B cell (primary cell): ENCODE data around the gene DOK7. TPM values are rescaled to one million over a fixed set of nuclear protein-coding genes. Genes with fewer than 3 reads are reported as not detected.

Source experiments
- ATAC-seq: fragments of 200-7000 bp; cut with Tn5 transposase; one replicate; pipeline ENCODE4 v1.10.0; 2021; ENCODE audit warnings: low read depth, mild to moderate bottlenecking, moderate number of reproducible peaks, moderate library complexity
- CTCF ChIA-PET: fragments of 350-600 bp; sonication (Branson Sonifier 250); formaldehyde crosslinking; loops from one replicate; lab custom pipeline; 2021; ENCODE audit warnings: antibody characterized with exemption, inconsistent platforms; lab: Charles Lee
- POLR2A ChIA-PET: fragments of 350-600 bp; sonication (Branson Sonifier 250); formaldehyde crosslinking; loops from one replicate; lab custom pipeline; 2021; ENCODE audit warnings: antibody characterized with exemption; lab: Charles Lee
- DNase-seq: peaks from one replicate; pipeline ENCODE4 v3.0.0; 2013
- H2AFZ ChIP-seq: 2 replicates; pipeline ENCODE4 v1.6.1; 2012; ENCODE audit warnings: mild to moderate bottlenecking, low read depth, low read length; ENCODE audit not compliant: insufficient read depth, poor library complexity, severe bottlenecking
- H3K27ac ChIP-seq, 2 donors: 1 replicate in 1 of 2; 2 replicates in 1 of 2; pipeline ENCODE4 v1.5.1; 2012 to 2013; ENCODE audit warnings: low read length in 2 of 2, mild to moderate bottlenecking in 2 of 2, moderate library complexity in 1 of 2
- H3K27me3 ChIP-seq, 4 experiments: fragments of 200-600 bp in 1 of 4; sonication (generic) in 1 of 4; replicated peaks in 1 of 4; 1 replicate in 2 of 4; 2 replicates in 2 of 4; pipeline versions ENCODE4 v1.6.1 to v1.7.0; 2013 to 2016; ENCODE audit warnings: low read length in 3 of 4, mild to moderate bottlenecking in 2 of 4, mixed read lengths in 1 of 4, moderate library complexity in 1 of 4; ENCODE audit not compliant: insufficient read depth in 4 of 4, control insufficient read depth in 3 of 4; ENCODE audit errors: control extremely low read depth in 1 of 4
- H3K36me3 ChIP-seq, 2 experiments: replicated peaks in 1 of 2; 1 replicate in 1 of 2; 2 replicates in 1 of 2; pipeline versions ENCODE4 v1.6.1 to v1.7.1; 2013; ENCODE audit warnings: low read length in 1 of 2; ENCODE audit not compliant: insufficient read depth in 2 of 2, control insufficient read depth in 1 of 2; ENCODE audit errors: control extremely low read depth in 1 of 2, extremely low read depth in 1 of 2
- H3K4me1 ChIP-seq, 2 donors: fragments of 200-600 bp in 1 of 2; sonication (generic) in 1 of 2; 1 replicate in 1 of 2; 2 replicates in 1 of 2; pipeline versions ENCODE4 v1.5.1 to v1.6.1; 2013 to 2017; ENCODE audit warnings: low read length in 2 of 2; ENCODE audit not compliant: control insufficient read depth in 2 of 2, insufficient read depth in 2 of 2
- H3K4me2 ChIP-seq: replicated peaks from 2 replicates; pipeline ENCODE3; 2012; ENCODE audit warnings: mild to moderate bottlenecking, low read depth, low read length; ENCODE audit not compliant: poor library complexity, severe bottlenecking
- H3K4me3 ChIP-seq, 5 experiments: fragments of 200-600 bp in 1 of 5; sonication (generic) in 1 of 5; 1 replicate in 3 of 5; 2 replicates in 2 of 5; pipeline versions ENCODE4 v1.5.1 to v1.7.0; 2011 to 2016; ENCODE audit warnings: low read length in 4 of 5, mild to moderate bottlenecking in 4 of 5, low read depth in 2 of 5, control low read depth in 1 of 5, moderate library complexity in 1 of 5; ENCODE audit not compliant: insufficient read depth in 1 of 5; ENCODE audit errors: control extremely low read depth in 1 of 5, extremely low read depth in 1 of 5
- H3K79me2 ChIP-seq: fragments of 200-600 bp; sonication (generic); one replicate; pipeline ENCODE4 v1.6.0; 2016; ENCODE audit warnings: low read length; ENCODE audit not compliant: control insufficient read depth, insufficient read depth
- H3K9ac ChIP-seq: fragments of 200-600 bp; sonication (generic); 2 replicates; pipeline ENCODE4 v1.6.1; 2017; ENCODE audit warnings: mild to moderate bottlenecking, low read length, moderate library complexity
- H3K9me3 ChIP-seq, 3 donors: one replicate each; pipeline versions ENCODE4 v1.6.1 to v1.7.1; 2013; ENCODE audit warnings: low read length in 2 of 3; ENCODE audit not compliant: control insufficient read depth in 2 of 3, insufficient read depth in 1 of 3; ENCODE audit errors: control extremely low read depth in 1 of 3
- H4K20me1 ChIP-seq: 2 replicates; pipeline ENCODE4 v1.6.0; 2012; ENCODE audit warnings: mild to moderate bottlenecking, low read length; ENCODE audit not compliant: insufficient read depth, control insufficient read depth, poor library complexity, severe bottlenecking
- H3K27ac Mint-ChIP-seq: one replicate; pipeline ENCODE4 v1.8.0; 2021; ENCODE audit warnings: mixed read lengths
- H3K27me3 Mint-ChIP-seq: one replicate; pipeline ENCODE4 v1.8.0; 2021; ENCODE audit warnings: mixed read lengths
- H3K4me1 Mint-ChIP-seq: one replicate; pipeline ENCODE4 v1.8.0; 2021; ENCODE audit warnings: mixed read lengths
- H3K4me3 Mint-ChIP-seq: one replicate; pipeline ENCODE4 v1.8.0; 2021; ENCODE audit warnings: mixed read lengths
- H3K9me3 Mint-ChIP-seq: one replicate; pipeline ENCODE4 v1.8.0; 2022; ENCODE audit warnings: mixed read lengths; ENCODE audit not compliant: insufficient read depth
- CTCF ChIP-seq: fragments of 200-600 bp; IDR thresholded peaks from one replicate; pipeline ENCODE4 v1.8.0; 2022; ENCODE audit warnings: antibody characterized with exemption, mild to moderate bottlenecking
- EZH2 ChIP-seq: IDR thresholded peaks from 2 replicates; pipeline ENCODE4 v1.6.1; 2012; ENCODE audit warnings: borderline replicate concordance, low read depth, mild to moderate bottlenecking, moderate library complexity, low read length; ENCODE audit not compliant: insufficient read depth, poor library complexity, severe bottlenecking
- WGBS: methylation state at CpG from one replicate; pipeline ENCODE4 v1.1.5; 2013; ENCODE audit warnings: missing lambda C conversion rate; ENCODE audit not compliant: insufficient coverage; 5-methylcytosine and 5-hydroxymethylcytosine counted together
- intact Hi-C: fragments of 100-400 bp; cut with micrococcal nuclease; formaldehyde crosslinking; loops from one replicate; pipeline ENCODE4 v1.10.0; 2022
- polyA plus RNA-seq: library from polyadenylated mRNA; depleted of rRNA; stranded (reverse); fragments of >200 nt; gene quantifications from 2 replicates; pipeline ENCODE4 v1.2.3, GENCODE V29; 2012
- total RNA-seq, 2 donors: library from RNA; stranded (reverse); fragments of 120-200 nt in 1 of 2; gene quantifications; 1 replicate in 1 of 2; 2 replicates in 1 of 2; pipeline versions ENCODE4 v1.2.3 to v1.2.4, GENCODE V29; 2013 to 2022

The DOK7 gene
- total and polyA plus RNA-seq, 2 donors (not counting 1 experiment from before 2014, with no cell fraction given), result 24.1 to 24.8 TPM

DNA sequence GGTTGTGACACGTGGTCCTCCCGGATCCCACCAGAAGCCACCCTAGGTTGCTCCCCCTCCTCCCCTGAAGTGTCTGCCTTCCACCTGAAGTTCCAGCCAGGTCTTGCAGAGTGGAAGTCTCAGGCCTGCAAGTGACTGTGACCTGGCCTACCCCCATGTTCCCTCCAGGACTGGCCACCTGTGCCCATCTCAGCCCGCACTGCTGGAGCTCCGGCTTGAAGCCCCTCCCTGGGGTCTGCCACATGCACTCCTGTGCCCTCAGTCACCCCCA, 27.5 kb upstream of the DOK7 start:
- H3K4me3 Mint-ChIP-seq, result no peak overlapping the region
- Histone ChIP-seq H3K4me2 (no peak overlapping the region), H4K20me1 (no peaks in the 10 kb centered on the region), H3K9me3 (no peaks in the 10 kb centered on the region), H3K79me2 (no peaks in the 10 kb centered on the region), H2AFZ (no peak overlapping the region), H3K4me3 (no peak overlapping the region), H3K4me1 (no peaks in the 10 kb centered on the region), H3K27me3 (no peaks in the 10 kb centered on the region), H3K27ac (no peak overlapping the region), H3K9ac (no peak overlapping the region), H3K36me3 (no peaks in the 10 kb centered on the region)
- no peaks in the 10 kb centered on the region for H3K4me1 Mint-ChIP-seq
- intact Hi-C loops, result no loop called here
- H3K27me3 Mint-ChIP-seq, result no peaks in the 10 kb centered on the region
- no peaks in the 10 kb centered on the region for H3K9me3 Mint-ChIP-seq
- CTCF ChIA-PET, result interaction anchor here (2.5 kb wide), 1 partner anchor 89 kb away, joined by 9 read pairs; no protein-coding TSS in a partner anchor
- 85% methylated on average over 4 of the region's 4 CpGs for WGBS
- DNase-seq (no peak), ATAC-seq (no peak)
- H3K27ac Mint-ChIP-seq, result peak overlapping the region; percentile 32
- TF ChIP-seq CTCF, result no peak
- TF ChIP-seq EZH2, result no peak
- POLR2A ChIA-PET, result no interaction called here

- TF ChIP-seq CTCF, result no peak
- no peak for TF ChIP-seq EZH2
- Histone ChIP-seq H3K9ac (no peak overlapping the region), H2AFZ (no peak overlapping the region), H4K20me1 (no peaks in the 10 kb centered on the region), H3K27me3 (no peaks in the 10 kb centered on the region), H3K9me3 (no peaks in the 10 kb centered on the region), H3K4me1 (no peaks in the 10 kb centered on the region), H3K79me2 (no peaks in the 10 kb centered on the region), H3K27ac (no peak overlapping the region), H3K4me2 (no peak overlapping the region), H3K4me3 (no peak overlapping the region), H3K36me3 (no peaks in the 10 kb centered on the region)
- intact Hi-C loops, result no loop called here
- Mint-ChIP-seq H3K4me3 (no peak overlapping the region), H3K27me3 (no peaks in the 10 kb centered on the region), H3K4me1 (no peaks in the 10 kb centered on the region), H3K27ac (no peak overlapping the region), H3K9me3 (no peaks in the 10 kb centered on the region)
- ATAC-seq, result no peak
- 95% methylated on average over 19 of the region's 22 CpGs for WGBS
- CTCF ChIA-PET, result interaction anchor here (2.5 kb wide), 1 partner anchor 90 kb away, joined by 9 read pairs; no protein-coding TSS in a partner anchor
- DNase-seq, result no peak
- POLR2A ChIA-PET, result no interaction called here
Measured at GRCh38 chr4:3436048-3436797, 26.9 kb upstream of the DOK7 start.
